Measurements from ENCODE around the gene ZFHX3.

DNA sequence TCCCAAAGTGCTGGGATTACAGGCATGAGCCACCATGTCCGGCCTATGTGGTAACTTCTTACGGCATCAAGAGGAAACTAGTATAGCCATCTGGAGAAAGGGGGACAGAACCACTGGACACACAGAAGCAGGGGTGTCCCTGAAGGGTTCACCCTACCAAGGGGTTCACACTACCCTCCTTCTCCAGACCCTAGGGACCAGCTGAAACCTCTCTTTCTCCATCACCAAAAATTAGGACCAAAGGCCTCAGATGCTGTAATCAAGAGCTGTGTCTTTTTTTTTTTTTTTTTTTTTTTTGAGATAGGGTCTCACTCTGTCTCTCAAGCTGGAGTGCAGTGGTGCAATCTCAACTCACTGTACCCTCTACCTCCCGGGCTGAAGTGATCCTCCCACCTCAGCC, 33.2 kb downstream of the ZFHX3 start:
- TF ChIP-seq, protein P1, sequence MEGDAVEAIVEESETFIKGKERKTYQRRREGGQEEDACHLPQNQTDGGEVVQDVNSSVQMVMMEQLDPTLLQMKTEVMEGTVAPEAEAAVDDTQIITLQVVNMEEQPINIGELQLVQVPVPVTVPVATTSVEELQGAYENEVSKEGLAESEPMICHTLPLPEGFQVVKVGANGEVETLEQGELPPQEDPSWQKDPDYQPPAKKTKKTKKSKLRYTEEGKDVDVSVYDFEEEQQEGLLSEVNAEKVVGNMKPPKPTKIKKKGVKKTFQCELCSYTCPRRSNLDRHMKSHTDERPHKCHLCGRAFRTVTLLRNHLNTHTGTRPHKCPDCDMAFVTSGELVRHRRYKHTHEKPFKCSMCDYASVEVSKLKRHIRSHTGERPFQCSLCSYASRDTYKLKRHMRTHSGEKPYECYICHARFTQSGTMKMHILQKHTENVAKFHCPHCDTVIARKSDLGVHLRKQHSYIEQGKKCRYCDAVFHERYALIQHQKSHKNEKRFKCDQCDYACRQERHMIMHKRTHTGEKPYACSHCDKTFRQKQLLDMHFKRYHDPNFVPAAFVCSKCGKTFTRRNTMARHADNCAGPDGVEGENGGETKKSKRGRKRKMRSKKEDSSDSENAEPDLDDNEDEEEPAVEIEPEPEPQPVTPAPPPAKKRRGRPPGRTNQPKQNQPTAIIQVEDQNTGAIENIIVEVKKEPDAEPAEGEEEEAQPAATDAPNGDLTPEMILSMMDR (conservative IDR thresholded peaks at IDR 0.05; ENCODE audit: low read depth, low read length) = no peak
- no peak for TF ChIP-seq EZH2 (IDR thresholded peaks at IDR 0.05; ENCODE audit: borderline replicate concordance, low read depth, low read length, poor library complexity, severe bottlenecking)

Data from A673 (cell line).